GM18870 (cell line): Measurements from ENCODE around the gene DNASE1L2.

Experiments
- ATAC-seq: cut with Tn5 transposase; IDR thresholded peaks from one replicate; pipeline ENCODE4 v1.9.1; 2021; ENCODE audit warnings: moderate library complexity; ENCODE audit not compliant: unreplicated experiment

The DNASE1L2 gene

GRCh38 chr16:2267505-2267912 lies 31.3 kb downstream of the DNASE1L2 start:
- peak; percentile 26 for ATAC-seq

- peak; percentile 66 for ATAC-seq
Observed at GRCh38 chr16:2267913-2268666, 31.8 kb downstream of the DNASE1L2 start, which contains the start of gene RNPS1. Gene RNPS1 (minus strand): TSS chr16:2268126. CDS start chr16:2264643, 3,483 bp downstream.

- no peak for ATAC-seq
Observed at GRCh38 chr16:2270070-2270462, 33.8 kb downstream of the DNASE1L2 start.

GRCh38 chr16:2270588-2271470 lies 34.6 kb downstream of the DNASE1L2 start:
- no peak for ATAC-seq

GRCh38 chr16:2271848-2272461 lies 35.7 kb downstream of the DNASE1L2 start:
- ATAC-seq: no peak

GRCh38 chr16:2273484-2273883 lies 37.2 kb downstream of the DNASE1L2 start:
- no peak for ATAC-seq

GRCh38 chr16:2273931-2274330 lies 37.7 kb downstream of the DNASE1L2 start:
- ATAC-seq: no peak

- no peak for ATAC-seq
Observed at GRCh38 chr16:2275476-2276367, 39.5 kb downstream of the DNASE1L2 start.

- ATAC-seq: no peak
Observed at GRCh38 chr16:2276368-2277195, 40.3 kb downstream of the DNASE1L2 start.

- ATAC-seq: no peak
Observed at GRCh38 chr16:2277466-2278271, 41.4 kb downstream of the DNASE1L2 start.

- ATAC-seq: no peak
Observed at GRCh38 chr16:2278272-2278608, 42.0 kb downstream of the DNASE1L2 start.

GRCh38 chr16:2278956-2279800 lies 42.9 kb downstream of the DNASE1L2 start:
- ATAC-seq: no peak

GRCh38 chr16:2280461-2280860 lies 44.2 kb downstream of the DNASE1L2 start:
- no peak for ATAC-seq

- ATAC-seq: no peak
Observed at GRCh38 chr16:2280981-2281542, 44.8 kb downstream of the DNASE1L2 start.

- ATAC-seq: no peak
Observed at GRCh38 chr16:2282262-2282661, 46.0 kb downstream of the DNASE1L2 start.

GRCh38 chr16:2282866-2283555 lies 46.8 kb downstream of the DNASE1L2 start:
- no peak for ATAC-seq
